Brain microvascular endothelial cell (primary cell): ENCODE data around the gene SMCO4.

Source experiments
- DNase-seq: peaks from one replicate; pipeline ENCODE4 v3.0.0-alpha.2; 2020
- H3K27ac ChIP-seq: fragments of 250-450 bp; sonication (Bioruptor Pico); 2 replicates; pipeline ENCODE4 v1.5.1; 2020; ENCODE audit warnings: mild to moderate bottlenecking, moderate library complexity
- H3K27me3 ChIP-seq: fragments of 250-450 bp; sonication (Bioruptor Pico); replicated peaks from 2 replicates; pipeline ENCODE4 v1.5.1; 2020; ENCODE audit warnings: mild to moderate bottlenecking
- H3K36me3 ChIP-seq: fragments of 250-450 bp; sonication (Bioruptor Pico); replicated peaks from 2 replicates; pipeline ENCODE4 v1.5.1; 2020; ENCODE audit warnings: mild to moderate bottlenecking
- H3K4me3 ChIP-seq: 2 replicates; pipeline ENCODE4 v1.5.1; 2011; ENCODE audit warnings: low read depth, mild to moderate bottlenecking, control low read depth, low read length, moderate library complexity
- CTCF ChIP-seq: IDR thresholded peaks from 2 replicates; pipeline ENCODE4 v1.5.1; 2011; ENCODE audit warnings: low read depth, mild to moderate bottlenecking, moderate library complexity, low read length, control low read depth, inconsistent platforms; ENCODE audit errors: missing control alignments
- in situ Hi-C: cut with HindIII; loops from 2 replicates; pipeline ENCODE4 v1.10.0; 2017; ENCODE audit warnings: low sequenced_read_pairs, low pct_ligation_motif_present

The SMCO4 gene

DNA sequence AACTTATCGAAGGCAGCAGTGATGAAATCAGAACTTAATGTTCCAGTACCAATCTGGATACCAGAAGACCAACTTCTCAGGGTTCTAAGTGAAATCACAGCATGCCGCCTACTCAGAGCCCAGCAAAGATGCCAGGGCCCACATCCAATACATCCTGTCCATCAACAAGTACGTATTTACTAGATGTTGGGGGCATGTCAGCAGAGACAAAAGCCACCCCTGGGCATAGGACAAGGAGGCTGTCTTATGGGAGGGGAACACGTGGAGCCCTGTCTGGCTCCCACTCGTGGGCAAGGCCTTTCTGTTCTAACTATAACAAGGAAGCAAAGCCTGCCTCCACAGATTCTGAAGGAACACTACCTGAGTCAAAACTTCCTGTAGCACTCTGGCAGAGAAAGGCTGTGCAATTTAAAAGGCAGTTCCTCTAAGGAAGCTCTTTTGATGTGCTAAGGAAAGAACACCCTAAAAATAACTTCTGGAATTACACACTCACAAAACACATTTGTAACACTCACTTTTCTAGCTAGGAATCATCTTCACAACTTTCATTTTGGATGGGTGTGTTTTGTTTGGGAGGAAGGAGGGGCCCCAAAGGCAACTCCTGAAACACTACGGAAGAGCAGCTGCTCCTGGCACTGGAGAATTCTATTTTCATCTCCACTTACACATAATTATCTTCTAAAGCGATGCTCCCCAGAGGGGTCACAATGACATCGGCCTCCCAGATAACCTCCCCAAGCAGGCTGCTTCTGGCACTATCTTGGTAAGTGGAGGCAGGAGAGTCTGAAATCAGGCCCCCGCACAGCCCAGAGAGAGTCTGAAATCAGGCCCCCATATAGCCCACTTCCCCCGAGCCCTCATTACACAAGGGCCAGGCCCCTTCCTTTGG, 14.2 kb downstream of the SMCO4 start:
- no peak for TF ChIP-seq CTCF
- in situ Hi-C loops: no loop called here
- DNase-seq: no peak
- no peaks in the 10 kb centered on the region for H3K27me3 ChIP-seq
- H3K4me3 ChIP-seq: no peak overlapping the region
- no peak overlapping the region for H3K27ac ChIP-seq
- no peaks in the 10 kb centered on the region for H3K36me3 ChIP-seq

GRCh38 chr11:93528252-93528651, 14.9 kb downstream of the SMCO4 start:
- Histone ChIP-seq H3K27ac (no peak overlapping the region), H3K36me3 (no peaks in the 10 kb centered on the region), H3K4me3 (no peak overlapping the region), H3K27me3 (no peaks in the 10 kb centered on the region)
- TF ChIP-seq CTCF: no peak
- DNase-seq: no peak
- in situ Hi-C loops: no loop called here

GRCh38 chr11:93526641-93527583, 16.3 kb downstream of the SMCO4 start:
- Histone ChIP-seq H3K36me3 (no peaks in the 10 kb centered on the region), H3K4me3 (no peak overlapping the region), H3K27ac (no peak overlapping the region), H3K27me3 (no peaks in the 10 kb centered on the region)
- in situ Hi-C loops: no loop called here
- DNase-seq: no peak
- TF ChIP-seq CTCF: no peak

- TF ChIP-seq CTCF: no peak
- no peak overlapping the region for H3K4me3 ChIP-seq
- no peaks in the 10 kb centered on the region for H3K27me3 ChIP-seq
- no peak for DNase-seq
- no peak overlapping the region for H3K27ac ChIP-seq
- in situ Hi-C loops: no loop called here
- no peaks in the 10 kb centered on the region for H3K36me3 ChIP-seq
These were observed 16.9 kb downstream of the SMCO4 start for GRCh38 chr11:93526346-93526633.

GRCh38 chr11:93525601-93526345, 17.4 kb downstream of the SMCO4 start:
- DNase-seq: peak; percentile 40
- Histone ChIP-seq H3K27ac (no peak overlapping the region), H3K4me3 (no peak overlapping the region), H3K27me3 (no peaks in the 10 kb centered on the region), H3K36me3 (no peaks in the 10 kb centered on the region)
- in situ Hi-C loops: no loop called here
- no peak for TF ChIP-seq CTCF
